ENCODE measurements around the gene LSP1.

The LSP1 gene

GRCh38 chr11:1807264-1807995 is 45.5 kb upstream of the LSP1 start:
- 0 out of 3 replicates have a peak, but pooled peaks have one; percentile 35 for ATAC-seq
- TF ChIP-seq RARB (CRISPR knock-in tag; IDR thresholded peaks at IDR 0.05) (no peak), TOX (CRISPR knock-in tag; IDR thresholded peaks at IDR 0.05; ENCODE audit: borderline replicate concordance) (no peak), ZNF70 (CRISPR knock-in tag; IDR thresholded peaks at IDR 0.05) (no peak), ESRRG (CRISPR knock-in tag; IDR thresholded peaks at IDR 0.05) (no peak), PATZ1 (CRISPR knock-in tag; IDR thresholded peaks at IDR 0.05; ENCODE audit: borderline replicate concordance) (no peak), GLIS3 (CRISPR knock-in tag; IDR thresholded peaks at IDR 0.05) (no peak), ZNF565 (CRISPR knock-in tag; conservative IDR thresholded peaks at IDR 0.05; ENCODE audit: low read depth) (no peak), SNAI2 (CRISPR knock-in tag; IDR thresholded peaks at IDR 0.05) (no peak), ARNTL (CRISPR knock-in tag; IDR thresholded peaks at IDR 0.05; ENCODE audit: borderline replicate concordance, low read depth) (no peak), ZFP3 (CRISPR knock-in tag; IDR thresholded peaks at IDR 0.05) (no peak)
- TF ChIP-seq, protein P1, sequence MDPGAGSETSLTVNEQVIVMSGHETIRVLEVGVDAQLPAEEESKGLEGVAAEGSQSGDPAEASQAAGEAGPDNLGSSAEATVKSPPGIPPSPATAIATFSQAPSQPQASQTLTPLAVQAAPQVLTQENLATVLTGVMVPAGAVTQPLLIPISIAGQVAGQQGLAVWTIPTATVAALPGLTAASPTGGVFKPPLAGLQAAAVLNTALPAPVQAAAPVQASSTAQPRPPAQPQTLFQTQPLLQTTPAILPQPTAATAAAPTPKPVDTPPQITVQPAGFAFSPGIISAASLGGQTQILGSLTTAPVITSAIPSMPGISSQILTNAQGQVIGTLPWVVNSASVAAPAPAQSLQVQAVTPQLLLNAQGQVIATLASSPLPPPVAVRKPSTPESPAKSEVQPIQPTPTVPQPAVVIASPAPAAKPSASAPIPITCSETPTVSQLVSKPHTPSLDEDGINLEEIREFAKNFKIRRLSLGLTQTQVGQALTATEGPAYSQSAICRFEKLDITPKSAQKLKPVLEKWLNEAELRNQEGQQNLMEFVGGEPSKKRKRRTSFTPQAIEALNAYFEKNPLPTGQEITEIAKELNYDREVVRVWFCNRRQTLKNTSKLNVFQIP (CRISPR knock-in tag; IDR thresholded peaks at IDR 0.05; ENCODE audit: borderline replicate concordance, low read depth), result no peak

- TF ChIP-seq OSR1 (CRISPR knock-in tag; IDR thresholded peaks at IDR 0.05) (no peak), ZNF70 (CRISPR knock-in tag; IDR thresholded peaks at IDR 0.05) (no peak), PATZ1 (CRISPR knock-in tag; IDR thresholded peaks at IDR 0.05; ENCODE audit: borderline replicate concordance) (no peak), SNAI2 (CRISPR knock-in tag; IDR thresholded peaks at IDR 0.05) (no peak), GLIS3 (CRISPR knock-in tag; IDR thresholded peaks at IDR 0.05) (no peak), ZC3H10 (CRISPR knock-in tag; IDR thresholded peaks at IDR 0.05) (no peak), RARB (CRISPR knock-in tag; IDR thresholded peaks at IDR 0.05) (no peak), TCF4 (CRISPR knock-in tag; IDR thresholded peaks at IDR 0.05; ENCODE audit: borderline replicate concordance) (no peak), ARNTL (CRISPR knock-in tag; IDR thresholded peaks at IDR 0.05; ENCODE audit: borderline replicate concordance, low read depth) (no peak)
- TF ChIP-seq, protein P2, sequence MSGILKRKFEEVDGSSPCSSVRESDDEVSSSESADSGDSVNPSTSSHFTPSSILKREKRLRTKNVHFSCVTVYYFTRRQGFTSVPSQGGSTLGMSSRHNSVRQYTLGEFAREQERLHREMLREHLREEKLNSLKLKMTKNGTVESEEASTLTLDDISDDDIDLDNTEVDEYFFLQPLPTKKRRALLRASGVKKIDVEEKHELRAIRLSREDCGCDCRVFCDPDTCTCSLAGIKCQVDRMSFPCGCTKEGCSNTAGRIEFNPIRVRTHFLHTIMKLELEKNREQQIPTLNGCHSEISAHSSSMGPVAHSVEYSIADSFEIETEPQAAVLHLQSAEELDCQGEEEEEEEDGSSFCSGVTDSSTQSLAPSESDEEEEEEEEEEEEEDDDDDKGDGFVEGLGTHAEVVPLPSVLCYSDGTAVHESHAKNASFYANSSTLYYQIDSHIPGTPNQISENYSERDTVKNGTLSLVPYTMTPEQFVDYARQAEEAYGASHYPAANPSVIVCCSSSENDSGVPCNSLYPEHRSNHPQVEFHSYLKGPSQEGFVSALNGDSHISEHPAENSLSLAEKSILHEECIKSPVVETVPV (CRISPR knock-in tag; IDR thresholded peaks at IDR 0.05), result no peak
- no peak for ATAC-seq
Measured at GRCh38 chr11:1810761-1811160, 42.1 kb upstream of the LSP1 start.

DNA sequence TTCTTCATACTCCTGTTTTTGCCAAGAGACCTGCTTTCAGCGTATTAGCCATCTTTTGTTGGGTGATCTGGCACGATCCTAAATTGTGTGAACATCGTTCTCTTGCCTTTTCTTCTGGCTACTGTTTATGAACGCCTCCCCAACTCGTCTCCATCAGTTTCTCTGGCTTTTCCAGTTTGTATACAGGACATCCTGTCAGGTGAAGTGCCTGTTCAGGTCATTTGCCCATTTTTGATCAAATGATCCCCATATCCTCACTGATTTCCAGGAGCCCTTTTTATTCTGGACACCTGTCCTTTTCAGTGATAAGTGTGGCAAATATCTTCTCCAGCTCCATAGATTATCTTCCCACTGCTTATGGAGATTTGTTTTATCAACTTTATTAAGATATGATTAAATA is 40.6 kb upstream of the LSP1 start:
- TF ChIP-seq TCF4 (CRISPR knock-in tag; IDR thresholded peaks at IDR 0.05; ENCODE audit: borderline replicate concordance) (no peak), ARNTL (CRISPR knock-in tag; IDR thresholded peaks at IDR 0.05; ENCODE audit: borderline replicate concordance, low read depth) (no peak), ZNF70 (CRISPR knock-in tag; IDR thresholded peaks at IDR 0.05) (no peak), PPARA (CRISPR knock-in tag; IDR thresholded peaks at IDR 0.05; ENCODE audit: borderline replicate concordance) (no peak), ISL1 (CRISPR knock-in tag; IDR thresholded peaks at IDR 0.05) (no peak), ZNF565 (CRISPR knock-in tag; conservative IDR thresholded peaks at IDR 0.05; ENCODE audit: low read depth) (no peak), BACH2 (CRISPR knock-in tag; IDR thresholded peaks at IDR 0.05; ENCODE audit: borderline replicate concordance) (no peak), ZFP30 (CRISPR knock-in tag; IDR thresholded peaks at IDR 0.05) (no peak), ESRRG (CRISPR knock-in tag; IDR thresholded peaks at IDR 0.05) (no peak), ZC3H10 (CRISPR knock-in tag; IDR thresholded peaks at IDR 0.05) (no peak), ZFP3 (CRISPR knock-in tag; IDR thresholded peaks at IDR 0.05) (no peak), OSR1 (CRISPR knock-in tag; IDR thresholded peaks at IDR 0.05) (no peak), GLIS3 (CRISPR knock-in tag; IDR thresholded peaks at IDR 0.05) (no peak)
- TF ChIP-seq, protein P3, sequence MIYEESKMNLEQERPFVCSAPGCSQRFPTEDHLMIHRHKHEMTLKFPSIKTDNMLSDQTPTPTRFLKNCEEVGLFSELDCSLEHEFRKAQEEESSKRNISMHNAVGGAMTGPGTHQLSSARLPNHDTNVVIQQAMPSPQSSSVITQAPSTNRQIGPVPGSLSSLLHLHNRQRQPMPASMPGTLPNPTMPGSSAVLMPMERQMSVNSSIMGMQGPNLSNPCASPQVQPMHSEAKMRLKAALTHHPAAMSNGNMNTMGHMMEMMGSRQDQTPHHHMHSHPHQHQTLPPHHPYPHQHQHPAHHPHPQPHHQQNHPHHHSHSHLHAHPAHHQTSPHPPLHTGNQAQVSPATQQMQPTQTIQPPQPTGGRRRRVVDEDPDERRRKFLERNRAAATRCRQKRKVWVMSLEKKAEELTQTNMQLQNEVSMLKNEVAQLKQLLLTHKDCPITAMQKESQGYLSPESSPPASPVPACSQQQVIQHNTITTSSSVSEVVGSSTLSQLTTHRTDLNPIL (CRISPR knock-in tag; IDR thresholded peaks at IDR 0.05; ENCODE audit: low read depth), result no peak
- TF ChIP-seq, protein P1 (CRISPR knock-in tag; IDR thresholded peaks at IDR 0.05; ENCODE audit: borderline replicate concordance, low read depth), result no peak
- TF ChIP-seq, protein P2 (CRISPR knock-in tag; IDR thresholded peaks at IDR 0.05), result no peak
- no peak for ATAC-seq

All from SK-N-SH treated with all-trans-retinoic acid at 6 μM for 48 hours (cell line).